Neural cell (in vitro differentiated cells): ENCODE measurements around the gene TSPAN9. TPM values are rescaled to one million over a fixed set of nuclear protein-coding genes. Genes with fewer than 3 reads are reported as not detected.

Source experiments
- H2AFZ ChIP-seq: fragments of 200-600, 300-800 bp; sonication (generic), shearing (Covaris generic); 2 replicates; pipeline ENCODE4 v1.6.0; 2014; ENCODE audit warnings: low read depth, mild to moderate bottlenecking, antibody characterized with exemption, low read length, moderate library complexity
- H3F3A ChIP-seq: fragments of 200-600 bp; shearing (Covaris generic); 2 replicates; pipeline ENCODE4 v1.6.1; 2016; ENCODE audit warnings: mild to moderate bottlenecking, moderate library complexity, mixed read lengths, antibody characterized with exemption, low read length; ENCODE audit not compliant: insufficient read depth, poor library complexity, severe bottlenecking
- H3K27ac ChIP-seq: fragments of 200-600, 300-800 bp; sonication (generic), shearing (Covaris generic); 2 replicates; pipeline ENCODE4 v1.5.1; 2014; ENCODE audit warnings: mild to moderate bottlenecking, low read length, moderate library complexity
- H3K27me3 ChIP-seq: fragments of 300-800, 200-600 bp; sonication (generic), shearing (Covaris generic); 2 replicates; pipeline ENCODE4 v1.6.0; 2014; ENCODE audit warnings: mild to moderate bottlenecking, low read depth, low read length, moderate library complexity; ENCODE audit not compliant: insufficient read depth
- H3K36me3 ChIP-seq: fragments of 300-800, 200-600 bp; sonication (generic), shearing (Covaris generic); 2 replicates; pipeline ENCODE4 v1.5.1; 2014; ENCODE audit warnings: mild to moderate bottlenecking, antibody characterized with exemption, low read length, moderate library complexity; ENCODE audit not compliant: insufficient read depth
- H3K4me2 ChIP-seq: fragments of 300-800, 200-600 bp; sonication (generic), shearing (Covaris generic); 2 replicates; pipeline ENCODE4 v1.6.0; 2014; ENCODE audit warnings: mild to moderate bottlenecking, low read length
- H3K4me3 ChIP-seq: fragments of 300-800, 200-600 bp; sonication (generic), shearing (Covaris generic); 2 replicates; pipeline ENCODE4 v1.5.1; 2014; ENCODE audit warnings: mild to moderate bottlenecking, low read length, moderate library complexity
- H3K79me2 ChIP-seq: fragments of 200-600 bp; shearing (Covaris generic); replicated peaks from 2 replicates; pipeline ENCODE4 v1.6.0; 2014; ENCODE audit warnings: mild to moderate bottlenecking, low read length, moderate library complexity; ENCODE audit not compliant: insufficient read depth
- H3K9ac ChIP-seq: fragments of 300-800, 200-600 bp; sonication (generic), shearing (Covaris generic); 2 replicates; pipeline ENCODE4 v1.6.1; 2016; ENCODE audit warnings: mild to moderate bottlenecking, low read length, mixed read lengths
- H3K9me2 ChIP-seq: fragments of 200-600 bp; shearing (Covaris generic); 2 replicates; pipeline ENCODE4 v1.6.1; 2016; ENCODE audit warnings: mild to moderate bottlenecking, low read length, mixed read lengths; ENCODE audit not compliant: insufficient read depth
- H3K9me3 ChIP-seq: fragments of 200-600, 300-800 bp; sonication (generic), shearing (Covaris generic); 2 replicates; pipeline ENCODE4 v1.6.1; 2016; ENCODE audit warnings: mild to moderate bottlenecking, mixed run types, low read length, moderate library complexity, mixed read lengths
- H4K20me1 ChIP-seq: fragments of 200-600 bp; shearing (Covaris generic); 2 replicates; pipeline ENCODE4 v1.6.1; 2016; ENCODE audit warnings: mild to moderate bottlenecking, mixed run types; ENCODE audit not compliant: insufficient read depth
- EP300 ChIP-seq: fragments of 450-650 bp; conservative IDR thresholded peaks from 2 replicates; pipeline ENCODE4 v1.6.1; 2014; ENCODE audit warnings: antibody characterized with exemption, mild to moderate bottlenecking, moderate library complexity; ENCODE audit not compliant: poor library complexity, severe bottlenecking
- EZH2 ChIP-seq: fragments of 200-600, 300-800 bp; shearing (Covaris generic), sonication (generic); IDR thresholded peaks from 2 replicates; pipeline ENCODE4 v1.6.1; 2014; ENCODE audit warnings: antibody characterized with exemption, low read length, borderline replicate concordance, mild to moderate bottlenecking; ENCODE audit not compliant: insufficient read depth, poor library complexity, severe bottlenecking
- MXI1 ChIP-seq: fragments of 450-650 bp; conservative IDR thresholded peaks from 2 replicates; pipeline ENCODE4 v1.6.1; 2014; ENCODE audit warnings: antibody characterized with exemption, mild to moderate bottlenecking; ENCODE audit not compliant: poor library complexity, severe bottlenecking
- POLR2AphosphoS5 ChIP-seq: IDR thresholded peaks from 2 replicates; pipeline ENCODE4 v1.6.1; 2012
- RAD21 ChIP-seq: fragments of 450-650 bp; conservative IDR thresholded peaks from 2 replicates; pipeline ENCODE4 v1.6.1; 2014; ENCODE audit warnings: antibody characterized with exemption, mild to moderate bottlenecking, moderate library complexity
- SMC3 ChIP-seq: fragments of 450-650 bp; conservative IDR thresholded peaks from 2 replicates; pipeline ENCODE4 v1.6.1; 2014; ENCODE audit warnings: antibody characterized with exemption, mild to moderate bottlenecking, moderate library complexity; ENCODE audit not compliant: poor library complexity
- TAF1 ChIP-seq: IDR thresholded peaks from 2 replicates; pipeline ENCODE4 v1.6.1; 2012; ENCODE audit warnings: low read depth
- polyA plus RNA-seq: library from polyadenylated mRNA; depleted of rRNA; stranded (reverse); fragments of >200 nt; gene quantifications from 2 replicates; pipeline ENCODE4 v1.2.3, GENCODE V29; 2014
- TF ChIP-seq, protein P1 (sequence below): IDR thresholded peaks from 2 replicates; pipeline ENCODE4 v1.6.1; 2012; ENCODE audit warnings: borderline replicate concordance
- TF ChIP-seq, protein P2 (sequence below): fragments of 450-650 bp; IDR thresholded peaks from 2 replicates; pipeline ENCODE4 v1.5.1; 2014; ENCODE audit warnings: antibody characterized with exemption, mild to moderate bottlenecking, moderate library complexity; ENCODE audit not compliant: poor library complexity, severe bottlenecking

Gene TSPAN9
- polyA plus RNA-seq, 1 donor from 2014 or later, result 11.9 TPM

DNA sequence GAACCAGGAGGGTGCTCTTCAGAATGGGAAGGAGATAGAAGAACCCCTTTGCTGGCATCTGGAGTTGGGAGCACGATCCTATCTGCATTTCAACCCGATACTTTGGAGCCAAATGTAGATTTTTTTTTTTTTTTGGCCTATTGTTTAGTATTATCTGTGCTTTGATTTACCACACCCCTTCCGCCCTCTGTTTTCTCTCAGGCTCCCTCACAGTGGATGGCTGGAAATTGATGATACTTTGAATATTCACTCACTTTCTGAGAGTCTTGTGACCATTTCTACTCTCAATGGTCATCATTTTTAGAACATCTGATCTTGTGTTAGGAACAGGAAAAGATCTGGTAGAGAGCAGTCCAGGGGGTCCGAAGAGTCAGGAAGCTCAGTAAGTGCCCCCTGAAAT, 9.0 kb downstream of the TSPAN9 start:
- Histone ChIP-seq H3K36me3 (no peaks in the 10 kb centered on the region), H3K27ac (no peak overlapping the region), H3F3A (no peaks in the 10 kb centered on the region), H3K9me3 (no peaks in the 10 kb centered on the region), H3K4me3 (no peak overlapping the region), H3K9me2 (no peaks in the 10 kb centered on the region), H3K27me3 (no peaks in the 10 kb centered on the region), H2AFZ (no peak overlapping the region), H3K4me2 (no peak overlapping the region), H3K79me2 (no peaks in the 10 kb centered on the region), H4K20me1 (no peaks in the 10 kb centered on the region), H3K9ac (no peak overlapping the region)
- TF ChIP-seq EZH2 (no peak), SMC3 (no peak), MXI1 (no peak), TAF1 (no peak), RAD21 (no peak)
- TF ChIP-seq, protein P1, sequence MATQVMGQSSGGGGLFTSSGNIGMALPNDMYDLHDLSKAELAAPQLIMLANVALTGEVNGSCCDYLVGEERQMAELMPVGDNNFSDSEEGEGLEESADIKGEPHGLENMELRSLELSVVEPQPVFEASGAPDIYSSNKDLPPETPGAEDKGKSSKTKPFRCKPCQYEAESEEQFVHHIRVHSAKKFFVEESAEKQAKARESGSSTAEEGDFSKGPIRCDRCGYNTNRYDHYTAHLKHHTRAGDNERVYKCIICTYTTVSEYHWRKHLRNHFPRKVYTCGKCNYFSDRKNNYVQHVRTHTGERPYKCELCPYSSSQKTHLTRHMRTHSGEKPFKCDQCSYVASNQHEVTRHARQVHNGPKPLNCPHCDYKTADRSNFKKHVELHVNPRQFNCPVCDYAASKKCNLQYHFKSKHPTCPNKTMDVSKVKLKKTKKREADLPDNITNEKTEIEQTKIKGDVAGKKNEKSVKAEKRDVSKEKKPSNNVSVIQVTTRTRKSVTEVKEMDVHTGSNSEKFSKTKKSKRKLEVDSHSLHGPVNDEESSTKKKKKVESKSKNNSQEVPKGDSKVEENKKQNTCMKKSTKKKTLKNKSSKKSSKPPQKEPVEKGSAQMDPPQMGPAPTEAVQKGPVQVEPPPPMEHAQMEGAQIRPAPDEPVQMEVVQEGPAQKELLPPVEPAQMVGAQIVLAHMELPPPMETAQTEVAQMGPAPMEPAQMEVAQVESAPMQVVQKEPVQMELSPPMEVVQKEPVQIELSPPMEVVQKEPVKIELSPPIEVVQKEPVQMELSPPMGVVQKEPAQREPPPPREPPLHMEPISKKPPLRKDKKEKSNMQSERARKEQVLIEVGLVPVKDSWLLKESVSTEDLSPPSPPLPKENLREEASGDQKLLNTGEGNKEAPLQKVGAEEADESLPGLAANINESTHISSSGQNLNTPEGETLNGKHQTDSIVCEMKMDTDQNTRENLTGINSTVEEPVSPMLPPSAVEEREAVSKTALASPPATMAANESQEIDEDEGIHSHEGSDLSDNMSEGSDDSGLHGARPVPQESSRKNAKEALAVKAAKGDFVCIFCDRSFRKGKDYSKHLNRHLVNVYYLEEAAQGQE, result no peak
- TF ChIP-seq, protein P2, sequence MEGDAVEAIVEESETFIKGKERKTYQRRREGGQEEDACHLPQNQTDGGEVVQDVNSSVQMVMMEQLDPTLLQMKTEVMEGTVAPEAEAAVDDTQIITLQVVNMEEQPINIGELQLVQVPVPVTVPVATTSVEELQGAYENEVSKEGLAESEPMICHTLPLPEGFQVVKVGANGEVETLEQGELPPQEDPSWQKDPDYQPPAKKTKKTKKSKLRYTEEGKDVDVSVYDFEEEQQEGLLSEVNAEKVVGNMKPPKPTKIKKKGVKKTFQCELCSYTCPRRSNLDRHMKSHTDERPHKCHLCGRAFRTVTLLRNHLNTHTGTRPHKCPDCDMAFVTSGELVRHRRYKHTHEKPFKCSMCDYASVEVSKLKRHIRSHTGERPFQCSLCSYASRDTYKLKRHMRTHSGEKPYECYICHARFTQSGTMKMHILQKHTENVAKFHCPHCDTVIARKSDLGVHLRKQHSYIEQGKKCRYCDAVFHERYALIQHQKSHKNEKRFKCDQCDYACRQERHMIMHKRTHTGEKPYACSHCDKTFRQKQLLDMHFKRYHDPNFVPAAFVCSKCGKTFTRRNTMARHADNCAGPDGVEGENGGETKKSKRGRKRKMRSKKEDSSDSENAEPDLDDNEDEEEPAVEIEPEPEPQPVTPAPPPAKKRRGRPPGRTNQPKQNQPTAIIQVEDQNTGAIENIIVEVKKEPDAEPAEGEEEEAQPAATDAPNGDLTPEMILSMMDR, result no peak

DNA sequence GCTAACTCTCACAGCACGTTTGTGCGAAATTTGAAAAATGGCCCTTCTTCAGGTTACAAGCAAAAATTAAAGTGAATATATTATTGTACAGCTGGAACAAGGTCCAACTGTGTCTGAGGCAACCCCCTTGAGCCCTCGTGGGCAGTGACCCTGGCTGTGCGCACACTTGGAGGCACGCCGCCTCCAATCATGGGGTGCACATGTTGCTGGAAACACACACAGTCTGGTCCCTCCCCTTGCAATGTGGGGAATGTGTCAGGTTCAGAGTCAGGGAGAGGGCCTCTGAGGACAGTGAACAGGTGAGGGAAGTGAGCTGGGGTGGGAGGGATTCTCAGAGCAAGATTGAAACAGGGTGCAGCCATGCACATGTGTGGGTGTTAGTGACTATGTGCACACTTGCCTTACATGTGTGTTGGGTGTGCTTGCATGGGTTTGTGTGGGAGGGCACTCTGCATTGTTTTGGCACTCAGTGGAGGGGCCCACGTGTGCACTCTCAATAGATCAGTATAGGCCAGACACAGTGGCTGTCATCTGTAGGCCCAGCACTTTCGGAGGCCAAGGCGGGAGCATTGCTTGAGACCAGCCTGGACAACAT, 9.6 kb downstream of the TSPAN9 start:
- Histone ChIP-seq H3K36me3 (no peaks in the 10 kb centered on the region), H3K9me2 (no peaks in the 10 kb centered on the region), H3K4me3 (no peak overlapping the region), H3K79me2 (no peaks in the 10 kb centered on the region), H2AFZ (no peak overlapping the region), H3K27ac (no peak overlapping the region), H3K9ac (no peak overlapping the region), H3F3A (no peaks in the 10 kb centered on the region), H3K27me3 (no peaks in the 10 kb centered on the region), H4K20me1 (no peaks in the 10 kb centered on the region), H3K4me2 (no peak overlapping the region), H3K9me3 (no peaks in the 10 kb centered on the region)
- TF ChIP-seq SMC3 (no peak), POLR2AphosphoS5 (no peak), EZH2 (no peak), EP300 (no peak), MXI1 (no peak)
- TF ChIP-seq, protein P2, result no peak
